Left renal cortex interstitium (tissue), 4 donors: ENCODE results near the gene GRIN2A. TPM values are rescaled to one million over a fixed set of nuclear protein-coding genes. Genes with fewer than 3 reads are reported as not detected.
A peak's percentile ranks its signal among the peaks of the same experiment; 100 is the strongest.

Experiments
- DNase-seq, 4 donors: peaks; one replicate each; pipeline ENCODE4 v3.0.0-alpha.2; 2013; ENCODE audit warnings: low read depth in 4 of 4, low spot score in 2 of 4, missing footprints in 1 of 4
- polyA plus RNA-seq, 4 donors: library from polyadenylated mRNA; unstranded; fragments of 120-200 nt; gene quantifications; one replicate each; pipeline ENCODE4 v1.2.1, GENCODE V29; 2013; ENCODE audit not compliant: insufficient read length in 4 of 4

The GRIN2A gene
- polyA plus RNA-seq, 4 donors: 3.7 to 7.2 (median 5.3) TPM

GRCh38 chr16:9837481-9837880, 344.7 kb downstream of the GRIN2A start:
- DNase-seq: no peak

DNA sequence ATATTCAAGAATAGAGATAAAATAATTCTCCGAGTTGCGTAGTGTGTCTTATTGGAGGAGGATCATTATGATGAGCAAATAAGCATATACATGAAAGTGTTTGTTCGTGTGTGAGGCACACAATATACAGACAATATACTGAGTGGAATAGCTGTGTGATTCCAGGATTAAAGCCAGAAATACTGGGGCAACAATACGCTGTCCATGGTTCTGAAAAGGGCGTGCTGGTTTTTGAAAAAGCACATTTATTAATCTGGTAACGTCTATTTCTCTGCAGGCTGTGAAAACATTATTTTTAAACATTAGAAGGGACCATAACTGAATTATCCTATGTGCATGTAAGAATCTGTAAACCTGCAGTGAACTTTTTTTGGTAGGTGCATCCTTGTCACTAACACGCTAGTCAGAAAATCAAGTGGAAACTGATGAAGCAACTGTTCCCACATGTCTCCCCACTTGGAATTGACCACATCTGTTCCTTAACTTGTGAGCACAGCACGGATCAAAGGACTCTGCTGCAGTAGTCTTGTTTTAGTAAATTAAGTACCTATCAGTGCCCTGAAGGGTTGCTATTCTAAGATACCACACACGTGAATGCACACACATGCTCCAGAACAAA, 346.0 kb downstream of the GRIN2A start:
- DNase-seq: peak in 3 of 4 donors; percentile 21 to 49 (median 24)

DNA sequence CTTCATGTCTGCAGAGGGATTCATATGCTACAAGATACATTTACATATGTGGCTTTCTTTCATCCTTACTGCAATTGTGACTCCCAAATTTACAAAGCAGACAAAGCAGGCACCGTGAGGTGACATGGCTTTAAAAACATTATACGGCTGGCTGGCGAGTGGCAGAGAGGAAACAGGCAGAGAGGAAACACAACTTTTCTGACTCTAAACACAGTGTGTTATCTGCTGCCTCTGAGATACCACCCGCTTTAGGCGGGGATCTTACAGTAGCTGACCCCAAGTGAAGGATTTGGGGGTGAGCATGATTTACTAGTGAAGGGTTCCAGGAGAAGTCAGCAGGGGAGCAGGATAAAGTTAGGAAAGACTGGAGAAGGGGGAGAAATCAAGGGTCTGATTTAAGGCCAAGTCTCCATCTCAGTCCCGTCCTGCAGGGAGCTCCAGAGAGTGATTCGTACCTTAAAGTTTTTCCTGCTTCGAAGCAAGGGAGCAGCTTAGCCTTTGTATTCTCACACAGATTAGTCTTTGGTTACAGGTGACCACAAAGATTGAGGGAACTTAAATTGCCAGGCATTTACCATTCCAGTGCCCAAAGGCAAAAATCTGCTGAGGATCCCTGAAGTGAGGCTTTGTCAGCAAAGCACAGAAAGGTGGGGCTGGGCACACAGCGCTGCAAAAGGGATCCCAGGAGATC, 355.0 kb downstream of the GRIN2A start:
- no peak for DNase-seq

- no peak for DNase-seq
These were observed 355.6 kb downstream of the GRIN2A start for GRCh38 chr16:9826656-9827055.

DNA sequence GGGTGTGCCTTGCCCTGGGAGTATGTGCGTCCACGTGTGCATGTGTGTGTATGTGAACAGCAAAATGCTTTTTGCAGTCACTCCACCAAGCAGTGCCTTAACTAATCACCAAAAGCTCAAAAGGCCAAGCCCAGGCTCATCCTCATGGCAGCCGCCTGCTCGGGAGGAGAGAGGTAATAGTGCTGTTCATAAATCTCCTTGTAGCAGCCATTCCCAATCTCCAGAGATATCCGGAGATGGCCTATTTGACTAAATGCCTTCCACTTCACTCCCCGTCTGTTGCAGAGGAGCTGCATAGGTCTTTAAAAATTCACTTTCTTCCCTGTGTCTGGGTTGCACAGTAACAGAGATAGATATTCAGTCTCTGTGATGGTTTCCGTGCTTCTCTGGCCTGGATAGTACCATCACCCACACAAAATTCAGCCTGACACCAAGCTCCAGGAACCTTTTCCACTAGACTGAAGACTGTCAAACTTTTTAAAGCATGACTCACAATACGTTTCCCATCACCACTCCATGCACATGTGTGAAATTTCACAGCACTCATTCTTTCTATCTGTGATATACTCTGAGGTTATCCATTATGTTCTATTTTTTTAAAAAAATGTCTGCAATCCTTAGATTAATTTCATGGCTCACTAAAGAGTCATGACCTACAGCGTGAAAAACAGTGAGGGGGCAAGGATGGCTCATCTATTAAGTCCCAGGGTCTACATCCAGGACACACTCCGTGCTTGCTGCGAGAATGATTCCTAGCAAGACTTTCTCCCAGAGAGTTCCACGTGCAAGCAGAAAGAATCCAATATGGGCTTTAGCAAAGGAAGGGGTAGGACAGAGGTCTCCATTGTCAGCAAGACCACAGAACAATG, 357.8 kb downstream of the GRIN2A start:
- no peak for DNase-seq

- no peak for DNase-seq
These were observed 358.7 kb downstream of the GRIN2A start for GRCh38 chr16:9823510-9823909.

DNA sequence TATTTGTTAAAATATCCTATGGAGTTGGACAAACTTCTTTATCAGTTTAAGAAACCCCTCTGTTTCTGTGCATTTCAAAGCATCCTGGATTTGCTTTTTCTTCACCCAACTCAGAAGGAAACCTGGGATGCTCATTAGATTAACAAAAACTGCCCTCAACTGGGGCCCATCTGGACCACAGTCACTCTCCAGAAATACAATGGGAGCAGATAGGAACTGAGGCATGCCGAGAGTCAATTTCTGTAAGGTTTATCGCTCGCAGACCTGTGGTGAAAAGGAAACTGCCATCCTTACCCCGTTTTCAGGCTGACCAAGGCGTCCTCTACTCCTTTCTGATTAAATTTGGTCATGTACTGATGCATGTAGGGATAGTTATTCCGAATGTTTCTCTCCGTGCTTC, 360.3 kb downstream of the GRIN2A start:
- no peak for DNase-seq

GRCh38 chr16:9821331-9821730, 360.9 kb downstream of the GRIN2A start:
- DNase-seq: no peak

DNA sequence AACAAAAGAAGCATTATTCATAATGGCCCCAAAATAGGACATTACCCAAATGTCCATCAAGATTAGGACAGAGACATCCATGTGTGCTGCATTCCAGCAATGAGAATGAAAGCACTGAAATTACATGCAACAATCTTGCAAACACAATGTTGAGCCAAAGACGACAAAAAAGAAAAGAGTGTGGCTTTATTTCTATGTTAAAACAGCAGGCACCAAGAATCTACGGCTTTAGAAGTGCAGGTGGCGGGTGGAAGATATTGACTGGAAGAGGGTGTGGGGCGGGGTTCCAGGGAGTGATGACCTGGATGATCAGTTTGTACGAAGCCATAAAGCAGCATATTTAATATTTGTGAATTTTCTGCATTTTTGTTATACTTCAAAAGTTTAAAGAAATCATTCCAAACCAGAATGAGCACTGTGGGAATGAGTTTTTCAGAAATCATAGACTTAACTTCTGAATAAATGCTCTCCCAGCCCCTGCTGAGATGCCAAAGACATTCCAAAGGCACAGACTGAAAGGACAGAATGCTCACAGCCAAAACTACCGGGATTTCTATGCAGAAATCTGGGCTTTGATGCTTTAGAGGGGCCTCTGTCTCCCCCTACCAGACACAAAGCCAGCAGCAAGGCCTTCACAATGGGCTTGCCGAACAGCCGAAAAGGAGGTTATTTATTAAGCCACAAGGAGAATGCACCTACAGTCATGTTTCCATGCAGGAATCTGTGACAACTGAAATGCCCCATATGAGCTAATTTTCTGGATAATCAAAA, 361.6 kb downstream of the GRIN2A start:
- peak in 1 of 4 donors; percentile 12 for DNase-seq

- DNase-seq: no peak
These were observed 363.5 kb downstream of the GRIN2A start for GRCh38 chr16:9818702-9819101.

GRCh38 chr16:9817586-9817985, 364.6 kb downstream of the GRIN2A start:
- DNase-seq: no peak

DNA sequence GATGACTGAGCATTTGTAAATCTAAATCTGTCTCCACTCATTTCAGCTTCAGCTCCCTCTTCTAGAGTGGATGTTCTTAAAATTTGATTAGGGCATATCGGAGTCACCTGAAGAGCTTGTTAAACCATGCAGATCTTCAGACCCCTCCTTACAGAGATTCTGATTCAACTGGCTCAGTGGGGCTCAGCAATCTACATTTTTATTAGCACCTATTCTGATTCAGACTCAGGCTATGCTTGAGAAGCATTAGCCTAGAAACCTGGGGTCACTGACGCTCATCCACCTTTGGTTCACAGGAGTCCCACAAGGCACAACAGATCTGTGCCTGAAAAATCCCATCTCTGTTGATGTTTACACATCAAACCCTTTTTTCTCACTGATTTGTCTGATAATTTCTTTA, 365.6 kb downstream of the GRIN2A start:
- DNase-seq: no peak

GRCh38 chr16:9813665-9814064, 368.6 kb downstream of the GRIN2A start:
- no peak for DNase-seq

DNA sequence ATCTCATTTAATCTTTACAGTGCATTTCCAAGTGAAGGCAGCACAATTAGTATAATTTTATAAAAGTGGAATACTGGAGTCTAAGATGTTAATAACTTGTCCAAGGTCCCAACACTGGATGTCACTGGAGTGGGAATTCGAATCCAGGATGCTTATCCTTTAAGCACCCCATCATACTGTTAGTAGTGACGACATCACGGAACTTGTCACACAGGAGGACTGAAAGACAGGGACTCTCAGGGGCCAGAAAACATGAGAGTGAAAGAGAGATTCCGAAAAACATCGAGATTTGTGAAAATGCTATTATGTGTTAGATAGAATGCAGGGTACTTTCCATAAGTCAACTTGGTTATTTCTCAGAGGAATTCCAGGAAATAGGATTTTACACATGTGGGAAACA, 374.0 kb downstream of the GRIN2A start:
- DNase-seq: no peak

DNA sequence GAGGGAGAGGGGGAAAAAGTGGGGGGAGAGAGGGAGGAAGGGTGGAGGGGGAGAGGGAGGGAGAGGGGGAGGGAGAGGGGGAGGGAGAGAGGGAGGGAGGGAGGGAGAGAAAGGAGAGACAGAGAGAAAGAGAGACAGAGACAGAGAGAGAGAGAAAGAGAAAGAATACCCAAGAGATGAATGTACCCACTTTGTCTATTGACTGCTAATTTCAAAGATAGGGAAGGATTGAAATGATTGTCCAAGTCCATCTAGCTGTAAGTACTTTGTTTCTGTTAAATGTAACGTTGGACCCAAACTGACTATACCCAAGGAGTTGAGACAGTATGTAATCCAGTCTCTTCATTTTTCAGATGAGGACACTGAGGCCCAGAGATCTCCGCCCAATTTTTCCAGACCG, 374.9 kb downstream of the GRIN2A start:
- no peak for DNase-seq

DNA sequence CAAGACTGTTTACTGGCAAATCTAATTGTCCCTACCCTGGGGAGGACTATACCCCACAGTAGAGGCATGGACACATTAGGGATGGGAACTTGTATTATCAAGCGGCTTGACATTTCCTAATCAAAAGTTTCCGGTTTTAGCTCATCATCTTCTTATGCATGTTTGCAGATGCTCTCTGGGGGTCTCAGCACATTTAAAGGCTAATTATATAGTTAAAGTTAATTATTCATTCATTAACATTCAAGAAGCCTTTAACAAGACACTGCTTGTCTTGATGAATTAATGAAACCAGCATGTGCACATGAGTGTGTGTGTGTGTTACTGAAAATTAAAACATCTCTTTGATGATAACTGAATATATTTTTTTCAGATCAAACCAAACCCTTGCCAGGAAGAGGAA, 377.1 kb downstream of the GRIN2A start:
- DNase-seq: no peak

DNA sequence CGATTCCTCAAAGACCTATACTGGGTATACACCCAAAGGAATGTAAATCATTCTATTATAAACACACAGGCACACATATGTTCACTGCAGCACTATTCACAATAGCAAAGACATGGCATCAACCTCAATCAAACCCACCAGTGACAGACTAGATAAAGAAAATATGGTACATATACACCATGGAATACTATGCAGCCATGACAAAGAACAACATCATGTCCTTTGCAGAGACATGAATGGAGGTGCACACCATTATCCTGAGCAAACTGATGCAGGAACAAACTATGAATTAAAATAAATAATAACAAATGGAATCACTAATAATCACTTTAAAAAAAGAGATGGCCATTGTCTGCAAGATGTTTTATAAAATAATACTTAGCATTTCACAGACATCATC, 380.1 kb downstream of the GRIN2A start:
- DNase-seq: no peak

DNA sequence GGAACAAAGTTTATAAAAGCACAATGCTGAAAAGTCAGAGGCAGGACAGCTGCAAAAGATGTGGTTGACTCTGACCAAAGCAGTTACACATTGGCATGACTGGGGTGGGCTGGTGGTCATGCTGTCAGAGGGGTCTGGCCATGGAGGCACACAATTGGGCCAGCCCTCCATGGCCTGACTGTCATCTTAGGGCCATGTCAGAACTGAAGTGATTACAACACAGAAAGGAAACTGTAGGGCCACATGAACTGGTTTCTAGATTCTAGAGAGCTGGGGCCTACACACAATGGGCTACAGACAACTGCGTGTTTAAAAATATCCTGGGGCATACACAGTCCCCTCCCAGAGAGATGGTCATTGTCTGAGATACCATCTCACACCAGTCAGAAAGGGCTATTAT, 380.6 kb downstream of the GRIN2A start:
- DNase-seq: no peak

GRCh38 chr16:9800186-9800738, 382.0 kb downstream of the GRIN2A start:
- DNase-seq: no peak

DNA sequence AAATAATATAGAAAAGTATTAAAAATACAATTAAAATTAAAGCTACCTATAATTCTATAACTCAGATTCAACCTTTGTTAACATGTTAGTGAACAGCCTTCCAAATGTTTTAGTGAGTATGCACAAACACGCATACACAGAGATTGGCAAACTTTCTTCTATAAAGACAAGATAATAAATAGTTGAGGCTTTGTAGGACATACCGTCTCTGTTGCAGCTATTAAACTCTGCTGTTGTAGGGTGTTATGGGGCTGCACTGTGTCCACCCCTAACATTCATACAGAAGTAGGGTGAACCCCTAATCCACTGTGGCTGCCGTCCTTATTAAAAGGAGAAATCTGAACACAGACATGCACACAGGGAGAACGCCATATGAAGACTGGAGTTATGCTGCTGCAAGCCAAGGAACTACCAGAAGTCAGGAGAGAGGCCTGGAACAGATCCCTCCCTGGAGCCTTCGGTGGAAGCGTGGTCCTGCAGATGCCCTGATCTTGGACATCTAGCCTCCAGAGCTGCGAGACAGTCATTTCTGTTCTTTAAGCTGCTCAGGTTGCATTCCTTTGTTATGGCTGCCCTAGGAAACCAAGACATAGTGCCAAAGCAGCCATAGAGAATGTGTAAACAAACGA, 383.2 kb downstream of the GRIN2A start:
- DNase-seq: no peak
